Stimulated activated CD4-positive, alpha-beta T cell treated with anti-CD3 and anti-CD28 coated beads, Interleukin-4, amount 100 ng/mL, for 48 hours (primary cell): ENCODE measurements around the gene VWA8.
"Not testable (repeated sequence)": the region's sequence is repeated elsewhere in the genome, so short reads cannot be mapped to it uniquely, and the experiment has no call there.

ENCODE experiments used
- DNase-seq, 2 donors: peaks; one replicate each; pipeline ENCODE4 v3.0.0-alpha.2; 2020; ENCODE audit warnings: low read depth in 2 of 2

Gene VWA8

GRCh38 chr13:41557719-41558118, 403.2 kb downstream of the VWA8 start:
- DNase-seq, result no peak

GRCh38 chr13:41554626-41555386, 406.1 kb downstream of the VWA8 start:
- peak in 1 of 2 donors; percentile 40 for DNase-seq

- DNase-seq, result no peak
These were observed 406.7 kb downstream of the VWA8 start for GRCh38 chr13:41554180-41554579.

GRCh38 chr13:41552031-41552430, 408.9 kb downstream of the VWA8 start:
- DNase-seq, result no peak

- DNase-seq, result no peak
These were observed 410.6 kb downstream of the VWA8 start for GRCh38 chr13:41550276-41550675.

GRCh38 chr13:41549491-41549890, 411.4 kb downstream of the VWA8 start:
- no peak for DNase-seq

- no peak for DNase-seq
These were observed 412.0 kb downstream of the VWA8 start for GRCh38 chr13:41548910-41549309.

- no peak for DNase-seq
These were observed 412.9 kb downstream of the VWA8 start for GRCh38 chr13:41548031-41548430.

- no peak for DNase-seq
These were observed 413.5 kb downstream of the VWA8 start for GRCh38 chr13:41547251-41548000.

- DNase-seq, result peak in 1 of 2 donors; percentile 29
These were observed 414.3 kb downstream of the VWA8 start for GRCh38 chr13:41546372-41547190.

- DNase-seq, result no peak
These were observed 415.5 kb downstream of the VWA8 start for GRCh38 chr13:41545432-41545707.

GRCh38 chr13:41543664-41544300, 417.1 kb downstream of the VWA8 start:
- no peak for DNase-seq

GRCh38 chr13:41542799-41543198, 418.1 kb downstream of the VWA8 start:
- DNase-seq, result not testable (repeated sequence)

GRCh38 chr13:41542281-41542680, 418.6 kb downstream of the VWA8 start:
- no peak for DNase-seq

GRCh38 chr13:41541142-41541938, 419.6 kb downstream of the VWA8 start:
- DNase-seq, result no peak

- not testable (repeated sequence) for DNase-seq
These were observed 420.7 kb downstream of the VWA8 start for GRCh38 chr13:41540240-41540639.

GRCh38 chr13:41533266-41534052, 427.4 kb downstream of the VWA8 start:
- DNase-seq, result no peak

- no peak for DNase-seq
These were observed 432.9 kb downstream of the VWA8 start for GRCh38 chr13:41528021-41528420.

- no peak for DNase-seq
These were observed 440.0 kb downstream of the VWA8 start for GRCh38 chr13:41520660-41521630.
